ENCODE results near the gene SPINT2. TPM values are rescaled to one million over a fixed set of nuclear protein-coding genes. Genes with fewer than 3 reads are reported as not detected.

Gene SPINT2
- total and polyA plus RNA-seq, 2 of the 13 experiments (the other 11 are each of a cell fraction or from before 2014, with no cell fraction given) = 0.31 to 0.77 TPM

DNA sequence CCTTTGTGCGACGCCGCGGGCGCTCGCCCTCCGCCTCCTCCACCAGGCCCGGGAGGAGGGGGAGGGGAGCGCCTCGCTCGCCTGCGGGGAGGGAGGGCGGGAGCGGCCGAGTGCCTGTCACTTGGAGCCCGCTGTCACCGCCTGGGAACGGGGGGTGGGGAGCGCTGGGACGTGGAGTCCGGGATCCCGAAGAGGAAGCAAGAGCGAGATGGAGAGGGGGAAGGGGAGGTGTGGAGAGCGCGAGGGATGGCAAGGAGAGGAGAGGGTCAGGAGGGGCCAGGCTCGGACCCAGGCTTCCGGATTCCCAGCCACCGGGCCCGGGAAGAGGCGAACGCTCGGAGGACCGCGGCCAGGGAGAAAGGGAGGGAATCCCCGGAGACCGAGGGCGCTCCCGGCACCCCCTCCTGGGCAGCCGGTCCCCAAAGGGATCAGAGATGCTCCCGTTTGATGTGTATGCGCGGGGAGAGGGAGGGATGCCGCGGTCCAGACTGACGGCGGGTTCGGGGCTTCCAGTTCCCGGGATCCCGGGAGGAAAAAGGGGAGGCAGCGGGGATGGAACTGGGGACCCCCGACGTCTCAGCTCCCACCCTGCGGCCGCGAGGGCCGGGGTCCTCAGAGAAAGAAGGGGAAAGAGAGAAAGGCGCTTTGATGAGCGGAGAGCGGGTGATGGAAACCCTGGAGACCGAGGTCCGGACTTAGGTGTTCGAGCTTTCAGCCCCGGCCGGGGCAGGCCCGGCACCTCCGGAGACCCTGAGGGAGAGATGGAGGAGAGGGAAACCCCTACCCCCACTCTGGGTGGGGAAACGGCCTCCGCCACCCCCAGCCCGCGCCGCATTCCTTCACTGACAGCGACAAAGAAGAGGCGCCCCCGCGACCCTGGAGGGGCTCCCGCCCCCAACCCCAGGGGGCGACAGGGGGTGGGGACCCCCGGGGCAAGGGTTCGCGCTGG, 35.6 kb upstream of the SPINT2 start:
- TF ChIP-seq SMARCE1 (IDR thresholded peaks at IDR 0.05; ENCODE audit: borderline replicate concordance) (no peak), PHB2 (IDR thresholded peaks at IDR 0.05; ENCODE audit: partially characterized antibody) (no peak), NFIC (IDR thresholded peaks at IDR 0.05; ENCODE audit: low read length) (no peak), ZNF382 (CRISPR knock-in tag; IDR thresholded peaks at IDR 0.05; ENCODE audit: borderline replicate concordance) (no peak), XBP1 (CRISPR knock-in tag; IDR thresholded peaks at IDR 0.05) (no peak), KLF11 (CRISPR knock-in tag; IDR thresholded peaks at IDR 0.05) (no peak), STAT5B (CRISPR knock-in tag; IDR thresholded peaks at IDR 0.05) (no peak), ZNF577 (CRISPR knock-in tag; IDR thresholded peaks at IDR 0.05; ENCODE audit: borderline replicate concordance, low read depth) (no peak), ZNF678 (CRISPR knock-in tag; IDR thresholded peaks at IDR 0.05) (no peak), KAT2B (IDR thresholded peaks at IDR 0.05; ENCODE audit: borderline replicate concordance, low read depth, low read length) (no peak), TOE1 (CRISPR knock-in tag; IDR thresholded peaks at IDR 0.05) (no peak), ZNF331 (CRISPR knock-in tag; IDR thresholded peaks at IDR 0.05) (no peak), ZNF33B (CRISPR knock-in tag; IDR thresholded peaks at IDR 0.05) (no peak), DR1 (CRISPR knock-in tag; IDR thresholded peaks at IDR 0.05) (no peak), PAX8 (CRISPR knock-in tag; IDR thresholded peaks at IDR 0.05; ENCODE audit: borderline replicate concordance) (no peak), RELA (CRISPR knock-in tag; IDR thresholded peaks at IDR 0.05) (no peak), MZF1 (CRISPR knock-in tag; IDR thresholded peaks at IDR 0.05; ENCODE audit: borderline replicate concordance) (no peak)
- TF ChIP-seq, protein P1, sequence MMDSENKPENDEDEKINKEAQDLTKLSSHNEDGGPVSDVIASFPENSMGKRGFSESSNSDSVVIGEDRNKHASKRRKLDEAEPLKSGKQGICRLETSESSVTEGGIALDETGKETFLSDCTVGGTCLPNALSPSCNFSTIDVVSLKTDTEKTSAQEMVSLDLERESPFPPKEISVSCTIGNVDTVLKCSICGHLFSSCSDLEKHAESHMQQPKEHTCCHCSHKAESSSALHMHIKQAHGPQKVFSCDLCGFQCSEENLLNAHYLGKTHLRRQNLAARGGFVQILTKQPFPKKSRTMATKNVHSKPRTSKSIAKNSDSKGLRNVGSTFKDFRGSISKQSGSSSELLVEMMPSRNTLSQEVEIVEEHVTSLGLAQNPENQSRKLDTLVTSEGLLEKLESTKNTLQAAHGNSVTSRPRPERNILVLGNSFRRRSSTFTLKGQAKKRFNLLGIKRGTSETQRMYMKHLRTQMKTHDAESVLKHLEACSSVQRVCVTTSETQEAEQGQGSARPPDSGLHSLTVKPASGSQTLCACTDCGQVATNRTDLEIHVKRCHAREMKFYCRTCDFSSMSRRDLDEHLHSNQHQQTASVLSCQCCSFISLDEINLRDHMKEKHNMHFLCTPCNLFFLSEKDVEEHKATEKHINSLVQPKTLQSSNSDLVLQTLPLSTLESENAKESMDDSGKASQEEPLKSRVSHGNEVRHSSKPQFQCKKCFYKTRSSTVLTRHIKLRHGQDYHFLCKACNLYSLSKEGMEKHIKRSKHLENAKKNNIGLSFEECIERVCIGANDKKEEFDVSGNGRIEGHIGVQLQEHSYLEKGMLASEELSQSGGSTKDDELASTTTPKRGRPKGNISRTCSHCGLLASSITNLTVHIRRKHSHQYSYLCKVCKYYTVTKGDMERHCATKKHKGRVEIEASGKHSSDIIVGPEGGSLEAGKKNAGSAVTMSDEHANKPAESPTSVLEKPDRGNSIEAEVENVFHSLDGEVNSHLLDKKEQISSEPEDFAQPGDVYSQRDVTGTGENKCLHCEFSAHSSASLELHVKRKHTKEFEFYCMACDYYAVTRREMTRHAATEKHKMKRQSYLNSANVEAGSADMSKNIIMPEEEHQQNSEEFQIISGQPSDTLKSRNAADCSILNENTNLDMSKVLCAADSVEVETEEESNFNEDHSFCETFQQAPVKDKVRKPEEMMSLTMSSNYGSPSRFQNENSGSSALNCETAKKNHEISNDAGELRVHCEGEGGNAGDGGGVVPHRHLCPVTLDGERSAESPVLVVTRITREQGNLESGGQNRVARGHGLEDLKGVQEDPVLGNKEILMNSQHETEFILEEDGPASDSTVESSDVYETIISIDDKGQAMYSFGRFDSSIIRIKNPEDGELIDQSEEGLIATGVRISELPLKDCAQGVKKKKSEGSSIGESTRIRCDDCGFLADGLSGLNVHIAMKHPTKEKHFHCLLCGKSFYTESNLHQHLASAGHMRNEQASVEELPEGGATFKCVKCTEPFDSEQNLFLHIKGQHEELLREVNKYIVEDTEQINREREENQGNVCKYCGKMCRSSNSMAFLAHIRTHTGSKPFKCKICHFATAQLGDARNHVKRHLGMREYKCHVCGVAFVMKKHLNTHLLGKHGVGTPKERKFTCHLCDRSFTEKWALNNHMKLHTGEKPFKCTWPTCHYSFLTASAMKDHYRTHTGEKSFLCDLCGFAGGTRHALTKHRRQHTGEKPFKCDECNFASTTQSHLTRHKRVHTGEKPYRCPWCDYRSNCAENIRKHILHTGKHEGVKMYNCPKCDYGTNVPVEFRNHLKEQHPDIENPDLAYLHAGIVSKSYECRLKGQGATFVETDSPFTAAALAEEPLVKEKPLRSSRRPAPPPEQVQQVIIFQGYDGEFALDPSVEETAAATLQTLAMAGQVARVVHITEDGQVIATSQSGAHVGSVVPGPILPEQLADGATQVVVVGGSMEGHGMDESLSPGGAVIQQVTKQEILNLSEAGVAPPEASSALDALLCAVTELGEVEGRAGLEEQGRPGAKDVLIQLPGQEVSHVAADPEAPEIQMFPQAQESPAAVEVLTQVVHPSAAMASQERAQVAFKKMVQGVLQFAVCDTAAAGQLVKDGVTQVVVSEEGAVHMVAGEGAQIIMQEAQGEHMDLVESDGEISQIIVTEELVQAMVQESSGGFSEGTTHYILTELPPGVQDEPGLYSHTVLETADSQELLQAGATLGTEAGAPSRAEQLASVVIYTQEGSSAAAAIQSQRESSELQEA (CRISPR knock-in tag; IDR thresholded peaks at IDR 0.05; ENCODE audit: not compliant biosample characterization) = no peak
- Histone ChIP-seq H3K27ac (ENCODE audit: extremely low read length, insufficient read depth, low read length) (no peak overlapping the region), H3K9ac (ENCODE audit: insufficient read depth, low read depth, low read length) (no peak overlapping the region), H3K79me2 (ENCODE audit: insufficient read depth, low read length) (no peaks in the 10 kb centered on the region), H3K4me2 (ENCODE audit: low read depth, low read length) (peak overlapping the region; percentile 53), H3K4me3 (replicated peaks in 1 of 3; ENCODE audit: insufficient read depth in 1 of 3, low read depth in 2 of 3, low read length in 3 of 3) (peak overlapping the region; percentile 21 to 55 (median 40); a peak in 4 of 6 replicates), H4K20me1 (ENCODE audit: insufficient read depth, low read length) (no peaks in the 10 kb centered on the region), H3K36me3 (replicated peaks in 1 of 2; ENCODE audit: control insufficient read depth in 1 of 2, insufficient read depth in 2 of 2, low read length in 2 of 2) (no peaks in the 10 kb centered on the region), H2AFZ (ENCODE audit: low read length) (no peak overlapping the region), H3K27me3 (ENCODE audit: control insufficient read depth in 1 of 2, insufficient read depth in 2 of 2, low read length in 2 of 2) (peaks cover 7 to 22% of the 10 kb centered on the region in 2 experiments; a peak in 4 of 5 replicates), H3K9me3 (ENCODE audit: low read length) (no peaks in the 10 kb centered on the region), H3K4me1 (ENCODE audit: insufficient read depth, low read length) (peaks cover 7% of the 10 kb centered on the region)
- in situ Hi-C loops (cut with HindIII; ENCODE audit: extremely low pct_ligation_motif_present, low pct_unique_long_range_greater_than_20kb) (no loop called here), intact Hi-C loops (cut with micrococcal nuclease; ENCODE audit: unreplicated experiment) (no loop called here)
- CTCF ChIA-PET (ENCODE audit: low intra/inter-chr PET ratio, low total read pairs) = no interaction called here
- no peak for DNase-seq (ENCODE audit: low spot score)
- 11% methylated on average over 44 of the region's 80 CpGs for WGBS (ENCODE audit: low lambda C conversion rate)
- FAIRE-seq = no peak
- no TSS peak for BruUV-seq (replicated peaks)
- POLR2A ChIA-PET = no interaction called here
- ATAC-seq = no peak
